HG02678 (cell line): ENCODE data around the gene SGPL1.

Experiments used
- ATAC-seq: cut with Tn5 transposase; IDR thresholded peaks from one replicate; pipeline ENCODE4 v1.9.1; 2021; ENCODE audit warnings: mild to moderate bottlenecking, moderate library complexity; ENCODE audit not compliant: unreplicated experiment

The SGPL1 gene

GRCh38 chr10:70872291-70872690, 56.5 kb downstream of the SGPL1 start:
- ATAC-seq, result no peak

GRCh38 chr10:70874061-70874460, 58.3 kb downstream of the SGPL1 start:
- no peak for ATAC-seq

DNA sequence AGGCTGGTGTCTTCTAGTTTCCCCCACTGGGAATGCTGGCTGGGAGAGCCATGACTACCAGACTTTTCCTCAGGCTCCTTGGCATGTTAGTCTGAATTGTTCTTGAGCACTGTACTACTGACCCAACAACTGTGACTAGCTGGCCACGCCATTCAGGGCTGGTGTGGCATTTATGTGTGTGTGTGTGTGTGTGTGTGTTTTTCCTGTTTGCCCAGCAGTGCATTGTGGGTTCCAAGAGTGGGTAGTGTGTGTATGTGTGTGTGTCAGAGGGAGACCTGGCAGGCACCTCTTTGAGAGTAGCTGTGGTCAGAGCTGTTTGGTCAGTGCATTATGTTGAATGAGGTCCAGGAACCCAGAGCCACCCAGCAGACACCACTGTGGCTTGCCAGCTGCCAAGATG, 63.5 kb downstream of the SGPL1 start:
- no peak for ATAC-seq

- ATAC-seq, result peak; percentile 65
Measured at GRCh38 chr10:70880077-70880534, 64.4 kb downstream of the SGPL1 start.

- ATAC-seq, result no peak
Measured at GRCh38 chr10:70884741-70885140, 69.0 kb downstream of the SGPL1 start.

DNA sequence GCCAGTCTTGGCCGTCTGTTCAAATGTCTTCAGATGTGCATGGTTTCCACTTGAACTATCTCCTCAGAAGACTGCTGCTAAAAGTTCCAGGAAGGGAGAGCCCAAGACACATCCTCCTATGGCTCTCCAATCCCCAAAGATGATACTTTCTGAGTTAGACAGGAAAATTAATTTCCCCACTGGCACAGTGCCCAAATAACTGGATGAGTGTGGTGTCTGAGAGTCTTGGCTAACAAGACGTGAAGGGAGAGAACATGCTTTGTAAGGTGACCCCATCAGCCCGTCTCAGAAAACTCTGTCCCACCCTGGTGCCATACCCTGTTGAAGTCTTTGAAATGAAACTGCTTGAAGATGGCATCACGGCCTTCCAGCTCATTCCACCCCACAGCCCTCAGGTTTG, 69.7 kb downstream of the SGPL1 start:
- no peak for ATAC-seq

DNA sequence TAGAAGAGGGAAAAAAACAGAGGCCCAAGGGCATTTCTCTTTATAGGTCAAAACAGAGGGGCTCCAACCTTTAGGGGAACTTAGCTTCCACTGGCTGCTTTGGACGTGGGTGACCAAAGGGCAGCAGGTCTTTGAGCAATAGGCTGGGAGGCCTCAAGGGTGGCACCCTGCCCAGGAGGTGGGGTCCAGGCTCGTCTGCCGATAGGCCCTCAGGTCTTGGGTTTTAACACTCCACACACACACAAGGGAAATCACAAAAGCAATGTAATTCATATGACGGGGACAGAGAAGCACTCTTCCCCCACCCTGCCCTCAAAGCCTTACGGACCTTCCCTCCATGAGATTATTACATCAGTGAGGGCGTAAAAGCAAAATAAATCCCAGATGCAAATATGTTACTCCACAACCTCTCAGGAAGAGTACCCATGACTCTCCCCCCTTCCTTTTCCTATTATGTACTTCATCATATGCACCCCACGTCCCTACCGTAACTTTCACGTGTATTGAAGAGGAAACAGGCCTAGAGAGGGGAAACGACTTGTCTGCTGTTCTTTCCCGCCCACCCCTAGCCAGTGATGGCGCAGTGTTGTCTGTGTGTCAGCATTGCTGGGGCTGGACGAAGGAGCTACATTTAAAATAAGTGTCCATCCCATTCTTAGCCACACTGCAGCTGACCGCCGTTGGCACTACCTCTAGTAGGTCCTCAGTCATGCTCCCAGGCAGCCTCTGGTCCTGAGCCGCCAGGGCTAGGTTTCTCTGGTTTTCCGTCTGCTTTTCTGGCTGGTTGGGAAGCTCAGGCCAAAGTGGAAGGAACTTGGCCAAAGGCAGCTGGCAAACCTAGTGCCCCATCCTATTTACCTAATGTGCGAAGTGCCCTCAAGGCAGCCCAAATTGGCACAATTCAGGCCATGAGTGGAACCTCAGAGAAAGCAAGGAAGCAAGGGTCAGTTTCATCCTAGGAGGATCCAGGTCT, 70.5 kb downstream of the SGPL1 start:
- ATAC-seq, result no peak

GRCh38 chr10:70886921-70887665, 71.3 kb downstream of the SGPL1 start:
- ATAC-seq, result no peak

GRCh38 chr10:70887804-70888800, 72.4 kb downstream of the SGPL1 start, which contains the start of gene PCBD1:
PCBD1 (minus strand) TSS chr10:70888565; CDS start chr10:70888533, 32 bp downstream.
- ATAC-seq, result peak; percentile 84

- ATAC-seq, result no peak
Measured at GRCh38 chr10:70889291-70889690, 73.5 kb downstream of the SGPL1 start.

DNA sequence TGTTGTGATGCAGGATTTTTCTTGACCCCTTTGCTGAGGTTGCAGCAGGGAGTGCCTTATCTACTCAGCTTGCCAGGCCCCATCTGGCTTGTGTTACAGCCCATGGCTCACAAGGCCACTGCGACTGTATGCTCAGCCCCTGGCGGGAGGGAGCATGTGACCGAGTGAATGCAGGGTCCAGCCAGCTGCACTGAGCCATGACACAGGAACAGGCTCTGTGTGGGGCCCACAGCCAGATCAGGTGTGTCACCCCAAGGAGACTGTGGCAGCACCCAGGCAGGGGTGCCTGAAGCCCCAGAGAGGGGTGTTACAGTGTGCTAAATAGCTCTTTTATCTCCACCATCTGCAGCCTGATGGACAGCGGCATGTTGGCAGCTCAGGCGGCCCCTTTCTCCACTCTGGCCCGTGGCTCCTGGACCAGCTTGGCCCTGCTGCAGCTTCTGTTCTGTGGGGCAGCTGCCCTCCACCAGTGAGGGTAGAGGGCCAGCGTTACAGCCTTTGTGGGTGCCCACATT, 75.2 kb downstream of the SGPL1 start:
- ATAC-seq, result no peak

GRCh38 chr10:70891627-70892026, 75.9 kb downstream of the SGPL1 start:
- ATAC-seq, result no peak

DNA sequence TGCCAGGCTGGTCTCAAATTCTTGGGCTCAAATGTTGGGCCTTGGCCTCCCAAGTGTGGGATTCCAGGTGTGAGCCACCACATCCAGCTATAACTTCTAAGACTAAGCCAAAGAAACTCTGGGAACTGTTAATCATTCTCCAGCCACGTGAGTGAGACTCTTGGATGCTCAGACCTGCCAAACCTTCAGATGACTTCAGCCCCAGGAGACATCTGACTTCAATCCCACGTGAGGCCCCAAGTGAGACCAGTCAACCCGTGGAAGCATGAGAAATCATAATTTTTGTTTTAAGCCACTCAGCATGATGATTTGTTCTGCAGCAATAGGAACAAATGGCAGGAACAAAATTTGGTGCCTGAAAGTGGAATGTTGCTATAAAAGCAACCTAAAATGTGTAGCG, 76.9 kb downstream of the SGPL1 start:
- ATAC-seq, result no peak

DNA sequence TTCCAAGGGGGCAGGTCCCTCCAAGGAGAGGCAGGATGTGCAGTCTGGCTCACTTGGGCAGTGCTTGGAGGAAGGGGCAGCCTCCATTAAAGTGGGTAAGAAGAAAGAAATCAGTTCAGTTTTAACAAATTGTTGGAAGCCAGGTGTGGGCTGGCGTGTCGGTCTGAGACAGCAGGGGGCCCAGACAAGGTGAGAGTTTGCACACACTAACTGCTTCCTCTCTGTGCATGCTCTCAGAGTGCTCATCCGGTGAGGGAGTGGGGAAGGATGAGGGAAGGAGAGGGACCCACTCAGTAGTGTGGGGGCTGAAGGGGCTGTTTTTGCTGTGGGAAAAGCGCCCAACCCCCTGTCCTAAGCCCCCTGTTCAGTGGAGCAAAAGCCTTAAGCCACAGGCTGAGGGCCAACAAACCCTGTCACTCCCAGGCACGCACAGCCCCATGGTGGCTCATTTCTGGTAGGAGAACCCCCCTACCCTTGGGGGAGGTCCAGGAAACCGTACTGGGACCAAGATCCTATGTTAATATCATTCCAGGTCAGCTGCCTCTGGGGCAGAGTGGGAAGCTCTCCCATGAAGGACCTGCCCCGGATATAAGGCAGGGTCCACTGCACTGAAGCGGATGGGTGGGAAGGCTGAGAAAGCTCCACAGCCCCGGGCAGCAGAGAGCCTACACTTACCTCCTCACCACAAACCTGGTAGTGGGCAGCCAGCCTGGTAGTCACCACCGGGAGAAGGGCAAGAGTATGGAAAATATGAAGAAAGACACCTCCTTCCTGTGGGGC, 77.7 kb downstream of the SGPL1 start:
- ATAC-seq, result no peak

DNA sequence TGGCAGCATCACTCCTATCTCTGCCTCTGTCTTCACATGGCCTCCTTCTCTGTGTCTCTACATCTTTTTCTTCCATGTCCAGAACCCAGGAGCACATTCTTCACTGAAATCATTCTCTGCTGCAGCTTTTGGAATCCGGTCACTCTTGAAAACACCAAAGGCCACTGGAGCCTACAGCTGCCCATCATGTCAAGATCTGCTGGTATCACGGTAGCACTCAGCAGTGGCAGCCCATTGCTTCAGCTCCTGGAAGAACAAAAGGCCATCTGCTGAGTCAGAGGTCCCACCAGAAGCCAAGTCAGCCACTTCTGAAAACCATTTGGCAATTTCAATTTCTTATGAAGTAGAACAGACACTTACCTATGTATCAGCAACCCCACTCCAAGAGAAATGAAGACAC, 78.7 kb downstream of the SGPL1 start:
- no peak for ATAC-seq

DNA sequence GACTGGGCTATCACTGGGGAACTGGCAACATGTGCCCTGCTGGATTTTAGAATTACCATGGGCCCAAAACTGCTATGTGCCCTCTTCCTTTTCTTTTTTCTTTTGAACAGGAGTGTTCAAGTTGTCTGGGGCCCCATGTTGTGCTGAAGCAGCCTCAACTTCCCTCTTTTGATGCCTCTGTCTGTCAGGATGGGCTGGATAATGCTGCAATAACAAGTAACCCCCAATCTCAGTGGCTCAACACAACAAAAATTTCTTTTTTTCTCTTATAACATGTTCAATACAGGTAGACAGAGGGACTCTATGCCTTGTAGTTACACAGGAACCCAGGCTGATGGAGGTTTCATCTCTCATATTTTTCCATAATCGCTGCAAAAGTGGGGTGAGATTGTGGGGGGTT, 80.8 kb downstream of the SGPL1 start:
- no peak for ATAC-seq

DNA sequence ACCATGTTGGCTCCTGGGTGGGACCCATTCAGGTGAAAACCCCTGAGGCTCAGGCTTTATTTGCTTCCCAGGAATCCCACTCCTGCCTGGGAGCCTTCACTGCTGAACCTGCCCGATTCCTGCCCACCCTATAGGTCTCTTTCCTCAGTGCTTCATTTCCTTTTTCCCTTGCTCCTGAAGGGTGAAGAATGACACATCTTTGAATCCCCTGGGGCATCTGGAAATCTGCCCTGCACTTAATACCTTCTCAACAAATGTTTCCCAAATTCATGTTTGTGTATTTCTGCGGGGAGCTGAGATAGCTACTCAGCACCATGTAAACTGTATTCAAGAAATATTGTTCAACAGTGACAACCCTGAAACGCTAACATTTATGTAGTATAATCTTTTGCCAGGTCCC, 82.9 kb downstream of the SGPL1 start:
- ATAC-seq, result no peak

GRCh38 chr10:70899096-70899495, 83.3 kb downstream of the SGPL1 start:
- no peak for ATAC-seq

- no peak for ATAC-seq
Measured at GRCh38 chr10:70901276-70901878, 85.6 kb downstream of the SGPL1 start.
